ENCODE data around the gene PTPRT. TPM values are rescaled to one million over a fixed set of nuclear protein-coding genes. Genes with fewer than 3 reads are reported as not detected.

The PTPRT gene
- polyA plus RNA-seq (2012; ENCODE audit: missing spikeins), result 0.04 TPM

GRCh38 chr20:43189554-43190331 is at the start of gene PTPRT:
Gene PTPRT, minus strand, starts transcription at chr20:43189906. Its CDS starts 173 bp downstream, at chr20:43189733.
- no peak for FAIRE-seq
- no peak for DNase-seq (ENCODE audit: insufficient read length)
- no peak for TF ChIP-seq POLR2A (IDR thresholded peaks at IDR 0.05; ENCODE audit: low read depth, low read length)
- TF ChIP-seq TAF1 (IDR thresholded peaks at IDR 0.05; ENCODE audit: borderline replicate concordance, low read depth, low read length), result no peak
- no peak for TF ChIP-seq POLR2AphosphoS5 (IDR thresholded peaks at IDR 0.05; ENCODE audit: low read depth, low read length)

- FAIRE-seq, result no peak
- TF ChIP-seq TAF1 (IDR thresholded peaks at IDR 0.05; ENCODE audit: borderline replicate concordance, low read depth, low read length), result no peak
- no peak for TF ChIP-seq POLR2A (IDR thresholded peaks at IDR 0.05; ENCODE audit: low read depth, low read length)
- no peak for TF ChIP-seq POLR2AphosphoS5 (IDR thresholded peaks at IDR 0.05; ENCODE audit: low read depth, low read length)
- no peak for DNase-seq (ENCODE audit: insufficient read length)
Observed at GRCh38 chr20:43238833-43239232, 49.1 kb upstream of the PTPRT start.

- DNase-seq (ENCODE audit: insufficient read length), result no peak
- FAIRE-seq, result no peak
- no peak for TF ChIP-seq POLR2A (IDR thresholded peaks at IDR 0.05; ENCODE audit: low read depth, low read length)
Observed at GRCh38 chr20:43238266-43238665, 48.6 kb upstream of the PTPRT start.

- no peak for FAIRE-seq
- DNase-seq (ENCODE audit: insufficient read length), result no peak
Observed at GRCh38 chr20:43237651-43238168, 48.0 kb upstream of the PTPRT start.

GRCh38 chr20:43235998-43236397 is 46.3 kb upstream of the PTPRT start:
- no peak for TF ChIP-seq POLR2AphosphoS5 (IDR thresholded peaks at IDR 0.05; ENCODE audit: low read depth, low read length)
- TF ChIP-seq TAF1 (IDR thresholded peaks at IDR 0.05; ENCODE audit: borderline replicate concordance, low read depth, low read length), result no peak
- no peak for TF ChIP-seq POLR2A (IDR thresholded peaks at IDR 0.05; ENCODE audit: low read depth, low read length)
- DNase-seq (ENCODE audit: insufficient read length) (no peak), FAIRE-seq (no peak)

More at GRCh38 chr20:43237651-43238168, 48.0 kb upstream of the PTPRT start:
- TF ChIP-seq POLR2A (IDR thresholded peaks at IDR 0.05; ENCODE audit: low read depth, low read length) (no peak), POLR2AphosphoS5 (IDR thresholded peaks at IDR 0.05; ENCODE audit: low read depth, low read length) (no peak), TAF1 (IDR thresholded peaks at IDR 0.05; ENCODE audit: borderline replicate concordance, low read depth, low read length) (no peak)

- no peak for FAIRE-seq
- no peak for DNase-seq (ENCODE audit: insufficient read length)
- TF ChIP-seq POLR2AphosphoS5 (IDR thresholded peaks at IDR 0.05; ENCODE audit: low read depth, low read length), result no peak
Observed at GRCh38 chr20:43231829-43232228, 42.1 kb upstream of the PTPRT start.

- TF ChIP-seq POLR2A (IDR thresholded peaks at IDR 0.05; ENCODE audit: low read depth, low read length) (no peak), POLR2AphosphoS5 (IDR thresholded peaks at IDR 0.05; ENCODE audit: low read depth, low read length) (no peak), TAF1 (IDR thresholded peaks at IDR 0.05; ENCODE audit: borderline replicate concordance, low read depth, low read length) (no peak)
- no peak for FAIRE-seq
- no peak for DNase-seq (ENCODE audit: insufficient read length)
Observed at GRCh38 chr20:43229696-43230095, 40.0 kb upstream of the PTPRT start.

GRCh38 chr20:43220612-43221011 is 30.9 kb upstream of the PTPRT start:
- DNase-seq (ENCODE audit: insufficient read length), result no peak
- FAIRE-seq, result no peak
- TF ChIP-seq TAF1 (IDR thresholded peaks at IDR 0.05; ENCODE audit: borderline replicate concordance, low read depth, low read length) (no peak), POLR2AphosphoS5 (IDR thresholded peaks at IDR 0.05; ENCODE audit: low read depth, low read length) (no peak), POLR2A (IDR thresholded peaks at IDR 0.05; ENCODE audit: low read depth, low read length) (no peak)

GRCh38 chr20:43210901-43211300 is 21.2 kb upstream of the PTPRT start:
- TF ChIP-seq POLR2AphosphoS5 (IDR thresholded peaks at IDR 0.05; ENCODE audit: low read depth, low read length), result no peak
- no peak for TF ChIP-seq POLR2A (IDR thresholded peaks at IDR 0.05; ENCODE audit: low read depth, low read length)
- no peak for TF ChIP-seq TAF1 (IDR thresholded peaks at IDR 0.05; ENCODE audit: borderline replicate concordance, low read depth, low read length)
- DNase-seq (ENCODE audit: insufficient read length), result no peak
- FAIRE-seq, result no peak

- no peak for DNase-seq (ENCODE audit: insufficient read length)
- FAIRE-seq, result no peak
- TF ChIP-seq POLR2AphosphoS5 (IDR thresholded peaks at IDR 0.05; ENCODE audit: low read depth, low read length), result no peak
- TF ChIP-seq TAF1 (IDR thresholded peaks at IDR 0.05; ENCODE audit: borderline replicate concordance, low read depth, low read length), result no peak
- TF ChIP-seq POLR2A (IDR thresholded peaks at IDR 0.05; ENCODE audit: low read depth, low read length), result no peak
Observed at GRCh38 chr20:43209831-43210230, 20.1 kb upstream of the PTPRT start.

GRCh38 chr20:43205699-43206098 is 16.0 kb upstream of the PTPRT start:
- no peak for TF ChIP-seq POLR2AphosphoS5 (IDR thresholded peaks at IDR 0.05; ENCODE audit: low read depth, low read length)
- no peak for TF ChIP-seq POLR2A (IDR thresholded peaks at IDR 0.05; ENCODE audit: low read depth, low read length)
- TF ChIP-seq TAF1 (IDR thresholded peaks at IDR 0.05; ENCODE audit: borderline replicate concordance, low read depth, low read length), result no peak
- DNase-seq (ENCODE audit: insufficient read length), result no peak
- FAIRE-seq, result no peak

GRCh38 chr20:43202100-43202499 is 12.4 kb upstream of the PTPRT start:
- no peak for DNase-seq (ENCODE audit: insufficient read length)
- TF ChIP-seq POLR2AphosphoS5 (IDR thresholded peaks at IDR 0.05; ENCODE audit: low read depth, low read length), result no peak
- no peak for TF ChIP-seq TAF1 (IDR thresholded peaks at IDR 0.05; ENCODE audit: borderline replicate concordance, low read depth, low read length)
- no peak for TF ChIP-seq POLR2A (IDR thresholded peaks at IDR 0.05; ENCODE audit: low read depth, low read length)
- FAIRE-seq, result no peak

All from GM12892 (cell line).